Heart left ventricle (tissue), 16 donors: ENCODE results near the gene CHN1. TPM values are rescaled to one million over a fixed set of nuclear protein-coding genes. Genes with fewer than 3 reads are reported as not detected.

Experiments
- ATAC-seq, 4 donors: fragments of 200-7000 bp; cut with Tn5 transposase; one replicate each; pipeline ENCODE4 v1.9.1; 2020 to 2022; ENCODE audit warnings: moderate library complexity in 4 of 4, mild to moderate bottlenecking in 3 of 4, moderate number of reproducible peaks in 1 of 4
- DNase-seq, 5 donors: peaks; one replicate each; pipeline ENCODE4 v3.0.0-alpha.2; 2020
- H3K27ac ChIP-seq, 12 donors: fragments of 200-600 bp; sonication (generic) in 4 of 12; one replicate each; pipeline versions ENCODE4 v1.5.0 to v1.8.0; 2016 to 2022; ENCODE audit warnings: mild to moderate bottlenecking in 2 of 12
- H3K27me3 ChIP-seq, 9 donors: fragments of 200-600 bp; sonication (generic) in 2 of 9; one replicate each; pipeline versions ENCODE4 v1.5.1 to v1.8.0; 2016 to 2022; ENCODE audit warnings: mild to moderate bottlenecking in 3 of 9
- H3K36me3 ChIP-seq, 9 donors: fragments of 200-600 bp; sonication (generic) in 2 of 9; one replicate each; pipeline versions ENCODE4 v1.5.0 to v1.8.0; 2018 to 2022; ENCODE audit warnings: mild to moderate bottlenecking in 2 of 9
- H3K4me1 ChIP-seq, 12 donors: fragments of 200-600 bp; sonication (generic) in 4 of 12; one replicate each; pipeline versions ENCODE4 v1.5.0 to v1.8.0; 2016 to 2022; ENCODE audit warnings: mild to moderate bottlenecking in 3 of 12
- H3K4me3 ChIP-seq, 12 donors: fragments of 200-600 bp; sonication (generic) in 4 of 12; one replicate each; pipeline versions ENCODE4 v1.5.0 to v1.8.0; 2017 to 2022; ENCODE audit warnings: mild to moderate bottlenecking in 9 of 12, moderate library complexity in 4 of 12
- H3K9me3 ChIP-seq, 12 donors: fragments of 200-600 bp; sonication (generic) in 4 of 12; one replicate each; pipeline versions ENCODE4 v1.5.0 to v1.8.0; 2016 to 2022; ENCODE audit warnings: mild to moderate bottlenecking in 1 of 12
- CTCF ChIP-seq, 12 donors: fragments of 200-600 bp; sonication (generic) in 4 of 12; IDR thresholded peaks; one replicate each; pipeline versions ENCODE4 v1.5.0 to v1.8.0; 2018 to 2022; ENCODE audit warnings: antibody characterized with exemption in 12 of 12, mild to moderate bottlenecking in 5 of 12
- POLR2A ChIP-seq, 2 donors: fragments of 450-650 bp; IDR thresholded peaks; one replicate each; pipeline ENCODE4 v1.6.1; 2017; ENCODE audit warnings: antibody characterized with exemption in 2 of 2, mild to moderate bottlenecking in 2 of 2, moderate library complexity in 2 of 2
- WGBS, 4 donors: extraction: QIAGEN DNeasy Blood & Tissue Kit in 2 of 4; methylation state at CpG; one replicate each; pipeline versions ENCODE4 v1.1.5 to v1.1.7; 2013 to 2018; 5-methylcytosine and 5-hydroxymethylcytosine counted together
- intact Hi-C, 10 donors: fragments of 100-400 bp; cut with DNase I; formaldehyde crosslinking; loops; one replicate each; pipeline versions ENCODE4 v1.11.1 to v1.14.2; 2022
- polyA plus RNA-seq, 2 donors: library from polyadenylated mRNA; stranded (reverse); fragments of 200-250 nt; gene quantifications; one replicate each; pipeline ENCODE4 v1.2.3, GENCODE V29; 2013
- total RNA-seq, 9 donors: library from RNA; depleted of rRNA in 2 of 9; stranded (reverse); fragments of >200 nt in 2 of 9; fragmentation: NEBNext Ultra II Directional in 3 of 9; extraction: Animal tissue kit (Norgen Biotek cat#: 25700) in 3 of 9; gene quantifications; one replicate each; pipeline versions ENCODE4 v1.1.0 to v1.2.4, GENCODE V29; 2016 to 2023
- donor health status: ischemic (EF 13 %, LVEDD 7.1; RV severe dilation, severe dysfunction).
- donor health status: healthy with polysubstance abuse.
- donor health status: DM: no; HTN: yes; CAD: no.
- donor health status: DM: no; HTN: no; CAD: no.
- donor health status: ischemic (EF 25% LVEDD 6.9; RV normal size, moderate dysfunction).
- donor health status: ischemic (EF 25% LVEDD 5.7; RV mildly dilated, moderate dysfunction).
- donor health status: healthy.
- donor health status: DM: yes; HTN: yes; CAD: no.
- donor health status: ischemic (EF 35%, LVEDD 5.7; RV mildly dilated, moderate dysfunction).
- donor health status: nonischemic (EF 11% LVEDD 7.7; RV severe dilation, severe dysfunction).
- donor health status: DM: yes; HTN: yes; CAD: no.
- donor health status: PGD.
- donor health status: ischemic (EF 29% LVEDD 5.4; RV normal size, mild dysfunction).
- donor health status: nonischemic (EF 23%, LVEDD 6.1; RV moderate dilation, normal function).

Gene CHN1
- total and polyA plus RNA-seq, 11 donors: 6.9 to 24.3 (median 19.2) TPM

DNA sequence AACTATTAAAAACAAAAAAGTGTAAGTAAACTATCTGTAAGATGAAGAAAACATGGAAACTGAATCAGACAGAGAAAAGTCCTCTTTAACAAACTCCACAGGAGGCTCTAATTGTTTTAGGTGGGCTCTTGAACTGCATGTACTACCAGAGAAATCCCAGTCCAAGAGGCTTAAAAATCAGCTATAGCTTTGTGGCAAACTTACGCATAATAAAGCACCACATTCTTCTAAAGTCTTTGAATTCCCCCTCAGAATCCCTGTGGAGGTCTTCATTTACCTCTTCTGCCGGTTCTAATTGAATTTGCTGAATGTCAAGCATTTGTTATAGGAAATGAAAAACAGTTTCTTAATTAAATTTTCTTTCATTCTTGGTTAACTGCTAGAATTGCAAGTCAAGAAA, 40.8 kb downstream of the CHN1 start:
- intact Hi-C loops: no loop called here
- Histone ChIP-seq H3K27ac (no peak overlapping the region), H3K36me3 (no peaks in the 10 kb centered on the region), H3K27me3 (no peaks in the 10 kb centered on the region), H3K4me3 (no peak overlapping the region), H3K4me1 (peaks cover 0 to 51% (median 32%) of the 10 kb centered on the region in 12 donors), H3K9me3 (no peaks in the 10 kb centered on the region)
- no peak for ATAC-seq
- DNase-seq: no peak
- 94 to 98% (median 98%) methylated on average over 2 of the region's 2 CpGs for WGBS, 4 donors
- TF ChIP-seq POLR2A (IDR thresholded peaks at IDR 0.05): no peak
- TF ChIP-seq CTCF (IDR thresholded peaks at IDR 0.05): no peak

DNA sequence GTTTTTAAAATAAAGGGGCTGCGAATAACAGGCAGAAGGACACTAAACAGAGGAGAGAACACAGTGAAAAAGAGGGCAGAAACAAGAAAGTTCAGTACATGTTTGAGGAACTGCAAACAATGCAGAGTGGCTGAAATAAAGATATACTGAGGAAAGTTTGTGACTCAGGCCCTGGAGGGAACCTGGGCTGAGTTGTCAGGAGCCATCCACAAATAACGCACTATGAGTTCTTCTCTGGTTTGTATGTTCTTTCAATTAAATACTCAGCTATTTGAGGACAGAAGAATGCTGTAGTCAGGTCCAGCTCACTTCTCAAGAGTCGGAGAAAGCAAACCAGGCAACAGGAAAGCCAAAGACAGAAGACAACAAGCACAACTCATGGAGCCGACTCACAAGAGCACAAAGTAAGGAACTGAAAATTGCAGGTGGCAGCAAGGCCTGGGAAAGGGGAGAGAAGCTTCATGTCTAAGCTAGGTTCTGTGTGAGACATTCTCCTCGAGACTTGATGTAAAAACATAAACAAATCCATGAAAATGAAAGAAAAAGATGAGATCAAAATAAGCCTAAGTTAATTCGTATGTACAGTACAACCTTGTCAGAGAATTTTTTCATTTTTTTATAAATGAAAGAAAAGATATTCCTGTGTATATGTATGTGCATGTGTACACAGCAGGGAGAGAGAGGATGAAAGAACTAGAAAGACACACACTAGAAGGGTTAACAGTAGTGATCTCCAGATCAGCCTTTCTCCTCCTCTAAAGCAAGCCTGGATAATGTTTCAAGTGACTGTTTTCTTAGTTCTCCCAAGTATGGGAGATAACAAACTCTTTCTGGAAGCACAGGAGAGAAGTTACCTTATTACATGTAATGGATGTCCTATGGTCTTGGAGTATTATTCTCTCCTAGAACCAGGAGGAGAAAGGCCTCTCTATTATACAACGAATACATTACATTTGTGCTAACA, 41.5 kb downstream of the CHN1 start:
- no peak for ATAC-seq
- Histone ChIP-seq H3K9me3 (no peaks in the 10 kb centered on the region), H3K4me3 (no peak overlapping the region), H3K4me1 (peaks cover 0 to 51% (median 30%) of the 10 kb centered on the region in 12 donors), H3K27ac (no peak overlapping the region), H3K27me3 (no peaks in the 10 kb centered on the region), H3K36me3 (no peaks in the 10 kb centered on the region)
- TF ChIP-seq CTCF (IDR thresholded peaks at IDR 0.05) (no peak), POLR2A (IDR thresholded peaks at IDR 0.05) (no peak)
- DNase-seq: no peak
- 92 to 95% (median 93%) methylated on average over 7 of the region's 7 CpGs for WGBS, 4 donors
- intact Hi-C loops: no loop called here

- Histone ChIP-seq H3K27ac (peak overlapping the region in 5 of 12 donors; percentile 9 to 40 (median 28)), H3K4me3 (no peak overlapping the region), H3K4me1 (peaks cover 0 to 16% (median 10%) of the 10 kb centered on the region in 12 donors), H3K9me3 (no peaks in the 10 kb centered on the region), H3K36me3 (no peaks in the 10 kb centered on the region), H3K27me3 (no peaks in the 10 kb centered on the region)
- TF ChIP-seq POLR2A (IDR thresholded peaks at IDR 0.05) (no peak), CTCF (IDR thresholded peaks at IDR 0.05) (no peak)
- WGBS, 4 donors: 36 to 53% (median 41%) methylated on average over 2 of the region's 2 CpGs
- intact Hi-C loops: no loop called here
- ATAC-seq (peak in 2 of 4 donors; percentile 59), DNase-seq (peak in 2 of 5 donors; percentile 20 to 38)
These were observed 45.4 kb downstream of the CHN1 start for GRCh38 chr2:174959787-174960186.

DNA sequence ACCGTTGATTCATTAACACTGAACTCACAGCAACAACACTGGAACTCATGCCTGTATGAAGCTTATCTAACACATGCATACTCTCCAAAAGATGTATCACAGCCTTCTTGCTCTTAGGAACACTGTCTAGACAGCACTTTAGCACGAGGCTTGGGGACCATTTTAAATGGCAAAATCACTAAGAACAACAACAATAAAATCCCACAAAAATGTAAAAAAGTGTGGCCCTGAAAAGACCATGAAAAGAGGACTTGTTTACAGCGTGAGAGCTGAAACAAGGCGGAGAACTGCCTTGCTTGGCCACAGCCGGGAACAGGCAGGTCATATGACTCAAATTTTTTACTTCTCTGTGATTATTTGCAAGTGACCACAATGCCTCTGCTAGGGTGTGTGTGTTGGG, 48.1 kb downstream of the CHN1 start:
- intact Hi-C loops: no loop called here
- H3K4me3 ChIP-seq: no peak overlapping the region
- 86 to 87% (median 87%) methylated on average over 5 of the region's 5 CpGs for WGBS, 4 donors
- no peak overlapping the region for H3K27ac ChIP-seq
- H3K9me3 ChIP-seq: no peaks in the 10 kb centered on the region
- ATAC-seq (no peak), DNase-seq (no peak)
- H3K27me3 ChIP-seq: no peaks in the 10 kb centered on the region
- H3K4me1 ChIP-seq: peaks cover 0 to 16% (median 10%) of the 10 kb centered on the region in 12 donors
- TF ChIP-seq CTCF (IDR thresholded peaks at IDR 0.05) (no peak), POLR2A (IDR thresholded peaks at IDR 0.05) (no peak)
- H3K36me3 ChIP-seq: no peaks in the 10 kb centered on the region
